ENCODE measurements around the gene SERPINB1. TPM values are rescaled to one million over a fixed set of nuclear protein-coding genes. Genes with fewer than 3 reads are reported as not detected.

SERPINB1 gene
- total RNA-seq, 1 donor from 2014 or later = 7.2 TPM

DNA sequence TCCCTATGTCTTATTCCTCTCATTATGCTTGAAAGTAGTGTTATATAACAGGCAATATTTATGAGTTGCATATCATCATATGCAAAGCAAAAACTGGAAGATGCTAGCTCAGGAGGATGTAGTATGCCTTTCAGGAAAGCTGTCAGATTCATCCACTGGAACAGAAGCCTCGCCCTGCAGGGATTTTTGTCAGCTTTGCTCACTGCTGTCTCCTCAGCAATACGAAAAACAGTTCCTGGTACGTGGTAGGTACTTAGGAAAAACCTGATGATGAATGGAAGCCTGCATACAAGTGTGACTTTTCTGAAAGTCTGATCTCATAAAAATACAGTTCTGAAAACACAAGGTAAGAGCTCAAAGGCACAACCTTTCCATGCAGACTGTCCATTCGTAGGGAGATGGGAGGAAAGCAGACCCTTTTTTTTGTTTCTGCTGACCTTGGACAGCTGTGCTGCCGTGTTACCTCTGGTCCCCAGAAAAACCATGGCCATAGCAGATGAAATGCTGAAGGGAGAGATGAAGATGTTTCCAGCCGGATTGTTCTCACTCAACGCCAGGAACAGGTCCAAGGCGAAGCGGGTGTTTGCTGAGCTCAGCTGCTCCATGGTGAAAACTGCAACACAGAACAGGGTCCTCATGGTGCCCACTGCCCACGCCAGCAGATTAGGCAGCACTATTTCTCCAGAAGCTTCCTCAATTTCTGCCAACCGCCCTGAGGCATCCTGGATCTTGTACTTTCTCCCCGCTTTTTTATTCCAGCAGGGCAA is 1.5 kb downstream of the SERPINB1 start:
- Mint-ChIP-seq H3K27ac (ENCODE audit: unreplicated experiment) (peak overlapping the region; percentile 25), H3K27me3 (ENCODE audit: low read depth) (no peaks in the 10 kb centered on the region), H3K9me3 (no peaks in the 10 kb centered on the region), H3K4me3 (peak overlapping the region; percentile 31), H3K36me3 (ENCODE audit: low read depth) (no peaks in the 10 kb centered on the region), H3K4me1 (peaks cover 41% of the 10 kb centered on the region)
- TF ChIP-seq, protein P1, sequence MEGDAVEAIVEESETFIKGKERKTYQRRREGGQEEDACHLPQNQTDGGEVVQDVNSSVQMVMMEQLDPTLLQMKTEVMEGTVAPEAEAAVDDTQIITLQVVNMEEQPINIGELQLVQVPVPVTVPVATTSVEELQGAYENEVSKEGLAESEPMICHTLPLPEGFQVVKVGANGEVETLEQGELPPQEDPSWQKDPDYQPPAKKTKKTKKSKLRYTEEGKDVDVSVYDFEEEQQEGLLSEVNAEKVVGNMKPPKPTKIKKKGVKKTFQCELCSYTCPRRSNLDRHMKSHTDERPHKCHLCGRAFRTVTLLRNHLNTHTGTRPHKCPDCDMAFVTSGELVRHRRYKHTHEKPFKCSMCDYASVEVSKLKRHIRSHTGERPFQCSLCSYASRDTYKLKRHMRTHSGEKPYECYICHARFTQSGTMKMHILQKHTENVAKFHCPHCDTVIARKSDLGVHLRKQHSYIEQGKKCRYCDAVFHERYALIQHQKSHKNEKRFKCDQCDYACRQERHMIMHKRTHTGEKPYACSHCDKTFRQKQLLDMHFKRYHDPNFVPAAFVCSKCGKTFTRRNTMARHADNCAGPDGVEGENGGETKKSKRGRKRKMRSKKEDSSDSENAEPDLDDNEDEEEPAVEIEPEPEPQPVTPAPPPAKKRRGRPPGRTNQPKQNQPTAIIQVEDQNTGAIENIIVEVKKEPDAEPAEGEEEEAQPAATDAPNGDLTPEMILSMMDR (conservative IDR thresholded peaks at IDR 0.05) = no peak
- DNase-seq (ENCODE audit: low read depth, low spot score) = no peak

DNA sequence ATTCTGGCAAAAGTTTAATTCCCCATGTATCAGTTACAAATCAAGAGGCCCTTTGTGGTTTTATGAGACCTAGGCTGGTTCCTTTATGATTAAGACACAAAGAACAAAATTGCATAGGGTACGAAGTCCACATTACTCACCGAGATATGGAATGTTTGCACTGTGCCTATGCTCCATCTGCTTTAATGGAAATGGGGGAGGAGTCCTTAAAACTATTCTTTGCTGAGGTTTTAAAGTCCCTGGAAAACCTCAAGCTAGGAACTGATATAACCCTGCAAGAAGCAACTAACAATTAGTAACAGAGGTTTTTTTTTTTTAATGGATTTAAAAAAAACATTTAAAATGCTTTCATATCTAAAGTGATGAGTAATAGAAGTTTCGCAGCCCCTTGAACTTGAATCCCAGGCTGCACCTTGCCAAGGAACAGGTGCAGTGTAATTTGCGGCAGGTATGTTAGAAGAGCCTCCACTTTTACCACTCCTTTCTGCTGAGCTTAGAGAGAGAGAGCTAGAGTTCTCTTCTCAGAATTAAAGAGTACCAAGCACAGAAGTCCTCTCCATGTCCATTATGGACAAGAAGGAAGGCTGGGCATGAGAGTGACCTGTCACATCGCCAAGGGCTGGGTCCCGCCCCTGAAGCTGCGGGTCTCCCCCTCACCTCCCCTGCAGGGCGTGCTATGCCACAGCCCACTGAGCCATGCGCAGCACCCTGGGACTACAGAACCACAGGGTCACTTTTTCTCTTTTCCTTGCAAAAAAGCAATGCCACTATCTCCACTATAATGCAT is 2.3 kb downstream of the SERPINB1 start:
- DNase-seq (ENCODE audit: low read depth, low spot score) = no peak
- Mint-ChIP-seq H3K27ac (ENCODE audit: unreplicated experiment) (no peak overlapping the region), H3K4me3 (peak overlapping the region; percentile 31), H3K27me3 (ENCODE audit: low read depth) (no peaks in the 10 kb centered on the region), H3K4me1 (peaks cover 41% of the 10 kb centered on the region), H3K9me3 (no peaks in the 10 kb centered on the region), H3K36me3 (ENCODE audit: low read depth) (peaks cover 1% of the 10 kb centered on the region)
- TF ChIP-seq, protein P1 (conservative IDR thresholded peaks at IDR 0.05) = no peak

DNA sequence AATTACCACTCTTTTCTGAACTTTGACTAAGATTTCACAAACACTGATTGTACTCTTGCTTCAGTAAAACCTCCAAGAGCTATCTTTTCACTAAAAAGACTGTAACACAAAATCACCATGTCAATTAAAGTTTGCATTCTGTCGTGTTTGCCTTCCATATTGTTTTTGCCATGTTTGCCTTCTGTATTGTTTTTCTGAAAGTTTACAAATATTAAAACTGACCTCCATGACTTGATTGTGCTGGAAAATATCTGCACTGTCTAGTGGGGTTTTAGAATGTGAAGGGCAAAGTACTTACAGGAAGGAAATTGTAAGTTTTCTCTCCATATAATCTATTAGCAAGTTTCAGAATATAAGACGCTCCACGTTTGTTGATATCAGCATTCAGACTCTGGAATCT is 3.4 kb downstream of the SERPINB1 start:
- Mint-ChIP-seq H3K4me3 (no peak overlapping the region), H3K27ac (ENCODE audit: unreplicated experiment) (no peak overlapping the region), H3K36me3 (ENCODE audit: low read depth) (peaks cover 3% of the 10 kb centered on the region), H3K27me3 (ENCODE audit: low read depth) (no peaks in the 10 kb centered on the region), H3K9me3 (no peaks in the 10 kb centered on the region), H3K4me1 (peaks cover 34% of the 10 kb centered on the region)
- TF ChIP-seq, protein P1 (conservative IDR thresholded peaks at IDR 0.05) = no peak
- no peak for DNase-seq (ENCODE audit: low read depth, low spot score)

DNA sequence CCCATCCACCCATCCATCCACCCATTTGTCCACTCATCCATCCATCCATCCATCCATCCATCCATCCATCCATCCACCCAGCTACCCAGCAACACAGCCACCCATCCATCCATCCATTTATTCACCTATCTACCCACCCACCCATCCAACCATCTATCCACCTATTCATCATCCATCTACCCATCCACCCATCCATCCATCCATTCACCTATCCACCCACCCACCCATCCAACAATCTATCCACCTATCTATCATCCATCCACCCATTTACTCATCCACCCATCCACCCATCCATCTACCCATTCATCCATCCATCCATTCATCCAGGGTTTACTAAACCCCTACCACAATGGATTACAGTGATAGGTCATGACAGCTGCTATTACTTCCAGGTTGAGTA is 7.4 kb downstream of the SERPINB1 start:
- H3K36me3 Mint-ChIP-seq (ENCODE audit: low read depth) = peaks cover 3% of the 10 kb centered on the region

DNA sequence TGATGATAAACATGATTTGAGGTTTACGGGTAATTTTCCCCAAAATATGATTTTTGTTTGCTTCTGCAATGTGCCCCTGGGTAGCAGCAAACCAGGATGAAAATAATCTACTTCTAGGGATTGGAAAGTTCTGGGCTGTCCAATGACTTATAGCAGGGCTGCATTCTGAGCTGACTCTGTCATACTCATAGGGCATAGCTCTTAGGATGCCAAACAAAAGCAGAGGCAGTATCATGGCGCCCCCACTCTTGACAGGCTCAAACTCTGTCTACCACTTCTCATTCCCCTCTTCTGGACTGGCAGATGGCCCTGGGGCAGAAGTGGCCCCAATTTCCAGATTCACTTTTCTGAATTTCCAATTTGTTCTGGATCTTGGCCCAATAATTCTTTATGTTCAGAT is 10.3 kb downstream of the SERPINB1 start:
- Mint-ChIP-seq H3K4me1 (peaks cover 4% of the 10 kb centered on the region), H3K27me3 (ENCODE audit: low read depth) (no peaks in the 10 kb centered on the region), H3K9me3 (no peaks in the 10 kb centered on the region), H3K27ac (ENCODE audit: unreplicated experiment) (no peak overlapping the region), H3K4me3 (no peak overlapping the region), H3K36me3 (ENCODE audit: low read depth) (peaks cover 3% of the 10 kb centered on the region)
- DNase-seq (ENCODE audit: low read depth, low spot score) = no peak
- TF ChIP-seq, protein P1 (conservative IDR thresholded peaks at IDR 0.05) = no peak

More for the DNA sequence above, 7.4 kb downstream of the SERPINB1 start:
- H3K4me1 Mint-ChIP-seq = peaks cover 3% of the 10 kb centered on the region
- no peak overlapping the region for H3K27ac Mint-ChIP-seq (ENCODE audit: unreplicated experiment)
- no peak overlapping the region for H3K4me3 Mint-ChIP-seq
- no peaks in the 10 kb centered on the region for H3K9me3 Mint-ChIP-seq
- H3K27me3 Mint-ChIP-seq (ENCODE audit: low read depth) = no peaks in the 10 kb centered on the region
- DNase-seq (ENCODE audit: low read depth, low spot score) = no peak
- TF ChIP-seq, protein P1 (conservative IDR thresholded peaks at IDR 0.05) = no peak

All from neural crest cell (in vitro differentiated cells).